Caco-2 (cell line): ENCODE measurements around the gene MSH3. TPM values are rescaled to one million over a fixed set of nuclear protein-coding genes. Genes with fewer than 3 reads are reported as not detected.

Experiments
- BruUV-seq: library from RNA; stranded (reverse); fragments of 400-500 nt; replicated peaks from 2 replicates; lab custom pipeline; 2021; lab: Mats Ljungman, UMichigan
- CTCF ChIA-PET: fragments of 300-600 bp; sonication (Branson Sonifier 250); formaldehyde crosslinking; loops from one replicate; lab custom pipeline; 2022; ENCODE audit warnings: antibody characterized with exemption; lab: Charles Lee
- POLR2A ChIA-PET: fragments of 300-600 bp; sonication (Branson Sonifier 250); formaldehyde crosslinking; loops from one replicate; lab custom pipeline; 2022; ENCODE audit warnings: antibody characterized with exemption; lab: Charles Lee
- DNase-seq, 2 experiments: peaks; one replicate each; pipeline versions ENCODE4 v3.0.0 to v3.0.0-alpha.2; 2020 to 2022
- H3K27me3 ChIP-seq: replicated peaks from 2 replicates; pipeline ENCODE4 v1.6.0; 2011; ENCODE audit warnings: low read length; ENCODE audit not compliant: control insufficient read depth, insufficient read depth
- H3K36me3 ChIP-seq: 2 replicates; pipeline ENCODE4 v1.5.1; 2011; ENCODE audit warnings: low read length; ENCODE audit not compliant: control insufficient read depth, insufficient read depth
- H3K4me1 ChIP-seq: fragments of 250-450 bp; sonication (Bioruptor Pico); 2 replicates; pipeline ENCODE4 v1.5.1; 2020; ENCODE audit warnings: mild to moderate bottlenecking
- H3K4me3 ChIP-seq: 2 replicates; pipeline ENCODE4 v1.5.1; 2011; ENCODE audit warnings: low read depth, mild to moderate bottlenecking, control low read depth, low read length
- H3K9me3 ChIP-seq: fragments of 250-450 bp; sonication (Bioruptor Pico); 2 replicates; pipeline ENCODE4 v1.5.1; 2020; ENCODE audit warnings: mild to moderate bottlenecking, moderate library complexity
- H3K27ac Mint-ChIP-seq: one replicate; pipeline ENCODE4 v1.8.0; 2022; ENCODE audit warnings: mixed read lengths; ENCODE audit not compliant: unreplicated experiment
- H3K27me3 Mint-ChIP-seq: one replicate; pipeline ENCODE4 v1.8.0; 2022; ENCODE audit warnings: mixed read lengths; ENCODE audit not compliant: insufficient read depth, unreplicated experiment
- H3K36me3 Mint-ChIP-seq: one replicate; pipeline ENCODE4 v1.8.0; 2022; ENCODE audit warnings: mild to moderate bottlenecking, mixed read lengths; ENCODE audit not compliant: insufficient read depth, unreplicated experiment
- H3K4me1 Mint-ChIP-seq: one replicate; pipeline ENCODE4 v1.8.0; 2022; ENCODE audit warnings: low read depth, mixed read lengths; ENCODE audit not compliant: unreplicated experiment
- H3K4me3 Mint-ChIP-seq: one replicate; pipeline ENCODE4 v1.8.0; 2022; ENCODE audit warnings: mild to moderate bottlenecking, moderate library complexity, mixed read lengths; ENCODE audit not compliant: unreplicated experiment
- H3K9me3 Mint-ChIP-seq: one replicate; pipeline ENCODE4 v1.8.0; 2022; ENCODE audit warnings: mixed read lengths; ENCODE audit not compliant: unreplicated experiment
- CTCF ChIP-seq, 2 experiments: fragments of 200-600 bp in 1 of 2; IDR thresholded peaks; 1 replicate in 1 of 2; 2 replicates in 1 of 2; pipeline versions ENCODE4 v1.5.1 to v1.8.0; 2011 to 2022; ENCODE audit warnings: antibody characterized with exemption in 1 of 2, control low read depth in 1 of 2, inconsistent platforms in 1 of 2, low read depth in 1 of 2, low read length in 1 of 2, mild to moderate bottlenecking in 1 of 2, moderate library complexity in 1 of 2; ENCODE audit not compliant: insufficient read depth in 1 of 2, severe bottlenecking in 1 of 2, unreplicated experiment in 1 of 2
- intact Hi-C: fragments of 100-400 bp; cut with micrococcal nuclease; formaldehyde crosslinking; loops from one replicate; pipeline ENCODE4 v1.10.0; 2022; ENCODE audit not compliant: unreplicated experiment
- total RNA-seq: library from RNA; stranded (reverse); gene quantifications from 2 replicates; pipeline ENCODE4 v1.2.3, GENCODE V29; 2022

Gene MSH3
- total RNA-seq, 1 experiment from 2014 or later: 17.1 TPM

DNA sequence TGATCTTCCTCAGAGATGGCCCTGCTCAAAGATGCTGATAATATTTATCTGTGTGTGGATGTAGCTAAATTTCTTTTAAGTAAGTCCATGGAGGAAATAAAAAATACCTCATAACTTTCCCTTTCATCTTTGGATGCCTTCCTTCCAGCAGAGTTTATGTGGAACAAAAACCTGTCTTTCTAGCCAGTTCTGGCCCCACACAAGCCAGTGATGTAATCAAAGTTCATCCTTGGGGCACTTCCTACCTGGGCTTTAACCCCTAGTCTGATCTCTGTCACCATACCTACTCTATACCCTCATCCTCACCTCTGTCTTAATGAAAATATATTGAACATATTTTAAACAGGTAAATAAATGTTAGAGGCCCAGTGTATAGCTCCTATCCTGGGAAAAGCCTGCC is 265.9 kb downstream of the MSH3 start:
- Histone ChIP-seq H3K4me1 (no peaks in the 10 kb centered on the region; the same call in 1 of the 2 replicates), H3K4me3 (no peak overlapping the region), H3K9me3 (no peaks in the 10 kb centered on the region), H3K36me3 (no peaks in the 10 kb centered on the region), H3K27me3 (no peaks in the 10 kb centered on the region)
- BruUV-seq: no TSS peak
- ChIA-PET POLR2A (no interaction called here), CTCF (no interaction called here)
- H3K27ac Mint-ChIP-seq: no peak overlapping the region
- intact Hi-C loops: no loop called here
- H3K27me3 Mint-ChIP-seq: no peaks in the 10 kb centered on the region
- no peak for TF ChIP-seq CTCF (IDR thresholded peaks at IDR 0.05; ENCODE audit: insufficient read depth in 1 of 2, low read depth in 1 of 2, low read length in 1 of 2, severe bottlenecking in 1 of 2, unreplicated experiment in 1 of 2)
- peak in 1 of 2 experiments; percentile 22 for DNase-seq
- H3K9me3 Mint-ChIP-seq: no peaks in the 10 kb centered on the region
- H3K36me3 Mint-ChIP-seq: peaks cover 8% of the 10 kb centered on the region
- no peak overlapping the region for H3K4me3 Mint-ChIP-seq
- H3K4me1 Mint-ChIP-seq: no peaks in the 10 kb centered on the region

DNA sequence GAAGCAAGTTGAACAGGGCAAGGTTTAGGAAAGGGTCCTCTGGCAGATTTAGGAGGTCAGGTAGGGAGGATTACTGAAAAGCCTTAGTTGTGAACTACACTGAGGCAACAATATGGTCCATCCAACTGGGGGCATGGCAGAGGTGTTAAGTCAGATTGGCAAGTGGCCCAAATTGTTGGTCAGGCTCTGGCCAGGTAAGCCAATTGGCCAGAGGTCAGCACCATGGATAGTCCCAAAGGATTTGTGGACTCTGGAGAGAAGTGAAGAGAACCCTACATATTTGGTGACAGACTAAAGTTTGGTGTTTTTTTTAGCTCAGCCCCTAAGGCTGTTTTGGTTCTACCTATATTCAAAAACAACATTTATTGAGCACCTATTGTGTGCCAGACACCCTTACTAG is 266.6 kb downstream of the MSH3 start:
- H3K4me3 Mint-ChIP-seq: no peak overlapping the region
- H3K27me3 ChIP-seq: no peaks in the 10 kb centered on the region
- no peaks in the 10 kb centered on the region for H3K9me3 Mint-ChIP-seq
- no peaks in the 10 kb centered on the region for H3K4me1 Mint-ChIP-seq
- DNase-seq: peak in 1 of 2 experiments; percentile 35
- no peaks in the 10 kb centered on the region for H3K36me3 ChIP-seq
- no peak overlapping the region for H3K4me3 ChIP-seq
- BruUV-seq: no TSS peak
- no peaks in the 10 kb centered on the region for H3K27me3 Mint-ChIP-seq
- ChIA-PET POLR2A (no interaction called here), CTCF (interaction anchor here (1.3 kb wide), 1 partner anchor 14 kb away, joined by 3 read pairs; no protein-coding TSS in a partner anchor)
- TF ChIP-seq CTCF (IDR thresholded peaks at IDR 0.05; ENCODE audit: insufficient read depth in 1 of 2, low read depth in 1 of 2, low read length in 1 of 2, severe bottlenecking in 1 of 2, unreplicated experiment in 1 of 2): no peak
- no peak overlapping the region for H3K27ac Mint-ChIP-seq
- peaks cover 8% of the 10 kb centered on the region for H3K36me3 Mint-ChIP-seq
- intact Hi-C loops: no loop called here
- no peaks in the 10 kb centered on the region for H3K9me3 ChIP-seq
- H3K4me1 ChIP-seq: no peaks in the 10 kb centered on the region; the same call in 1 of the 2 replicates

DNA sequence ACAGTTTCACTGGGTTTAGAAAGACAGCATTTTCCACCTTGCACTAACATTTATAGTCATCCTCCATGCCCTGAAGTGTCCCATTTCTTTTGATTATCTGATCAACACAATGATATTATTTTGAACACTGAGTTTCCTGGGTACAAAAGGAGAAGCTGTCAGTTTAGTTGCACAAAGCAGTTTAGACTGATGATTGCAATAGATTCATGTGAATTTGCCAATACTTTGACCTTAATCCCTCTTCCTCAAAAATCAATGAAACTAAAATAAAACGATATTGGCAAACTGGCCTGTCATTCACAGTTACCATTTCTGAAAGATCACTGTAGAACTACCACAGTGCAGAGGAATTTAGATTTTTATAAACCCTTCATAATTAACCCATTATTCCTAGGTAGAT is 271.5 kb downstream of the MSH3 start:
- no peak for DNase-seq
- H3K27ac Mint-ChIP-seq: no peak overlapping the region
- no peaks in the 10 kb centered on the region for H3K27me3 Mint-ChIP-seq
- no TSS peak for BruUV-seq
- H3K36me3 ChIP-seq: no peaks in the 10 kb centered on the region
- ChIA-PET CTCF (no interaction called here), POLR2A (no interaction called here)
- no peaks in the 10 kb centered on the region for H3K4me1 Mint-ChIP-seq
- intact Hi-C loops: no loop called here
- no peak overlapping the region for H3K4me3 ChIP-seq
- peaks cover 2% of the 10 kb centered on the region for H3K36me3 Mint-ChIP-seq
- no peak for TF ChIP-seq CTCF (IDR thresholded peaks at IDR 0.05; ENCODE audit: insufficient read depth in 1 of 2, low read depth in 1 of 2, low read length in 1 of 2, severe bottlenecking in 1 of 2, unreplicated experiment in 1 of 2)
- H3K4me3 Mint-ChIP-seq: no peak overlapping the region
- no peaks in the 10 kb centered on the region for H3K9me3 ChIP-seq
- no peaks in the 10 kb centered on the region for H3K9me3 Mint-ChIP-seq
- no peaks in the 10 kb centered on the region for H3K27me3 ChIP-seq
- no peaks in the 10 kb centered on the region for H3K4me1 ChIP-seq

Other genes starting within 250 kb of the MSH3 start
- 46.9 and 50.2 TPM in 2 replicates for gene ZFYVE16, start 246.6 kb upstream of the MSH3 start, total RNA-seq
- gene FAM151B, start 166.6 kb upstream of the MSH3 start, total RNA-seq: 2.4 TPM in 2 replicates
- gene ANKRD34B, start 84.4 kb upstream of the MSH3 start, total RNA-seq: 0.07 TPM in 1 of 2 replicates, not detected in the other
- 57.2 and 59.2 TPM in 2 replicates for gene DHFR, start 331 bp downstream of the MSH3 start, total RNA-seq